NB4 (cell line): ENCODE measurements around the gene SEMA3G.

Experiments
- MYC ChIP-seq: IDR thresholded peaks from 2 replicates; pipeline ENCODE4 v1.6.1; 2011; ENCODE audit warnings: low read depth, low read length
- POLR2A ChIP-seq: IDR thresholded peaks from 2 replicates; pipeline ENCODE4 v1.6.1; 2011; ENCODE audit warnings: mild to moderate bottlenecking; ENCODE audit not compliant: insufficient read length; ENCODE audit errors: extremely low read depth
- TF ChIP-seq, protein P1 (sequence below): IDR thresholded peaks from one replicate; pipeline ENCODE4 v1.5.1; 2012; ENCODE audit warnings: low read depth, low read length

DNA sequence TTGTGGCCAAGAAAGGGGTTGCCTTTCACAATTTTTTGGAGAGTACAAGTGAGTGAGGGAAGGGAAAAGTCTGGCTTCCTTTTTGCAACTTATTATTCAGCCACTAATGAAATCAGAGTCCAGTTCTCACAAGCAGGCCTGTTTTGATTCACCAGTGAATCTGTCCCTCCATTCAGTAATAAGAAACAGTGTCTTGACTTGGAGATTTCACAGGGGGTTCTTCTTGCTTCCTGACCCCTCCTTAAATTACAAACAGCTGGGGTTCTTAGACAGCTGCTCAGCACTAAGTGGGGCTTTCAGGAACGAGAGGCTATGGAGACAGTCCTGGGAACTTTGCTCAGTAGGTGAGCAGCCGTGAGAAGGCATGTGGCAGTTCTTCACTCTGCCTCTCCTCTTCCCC, 24.5 kb downstream of the SEMA3G start:
- TF ChIP-seq, protein P1, sequence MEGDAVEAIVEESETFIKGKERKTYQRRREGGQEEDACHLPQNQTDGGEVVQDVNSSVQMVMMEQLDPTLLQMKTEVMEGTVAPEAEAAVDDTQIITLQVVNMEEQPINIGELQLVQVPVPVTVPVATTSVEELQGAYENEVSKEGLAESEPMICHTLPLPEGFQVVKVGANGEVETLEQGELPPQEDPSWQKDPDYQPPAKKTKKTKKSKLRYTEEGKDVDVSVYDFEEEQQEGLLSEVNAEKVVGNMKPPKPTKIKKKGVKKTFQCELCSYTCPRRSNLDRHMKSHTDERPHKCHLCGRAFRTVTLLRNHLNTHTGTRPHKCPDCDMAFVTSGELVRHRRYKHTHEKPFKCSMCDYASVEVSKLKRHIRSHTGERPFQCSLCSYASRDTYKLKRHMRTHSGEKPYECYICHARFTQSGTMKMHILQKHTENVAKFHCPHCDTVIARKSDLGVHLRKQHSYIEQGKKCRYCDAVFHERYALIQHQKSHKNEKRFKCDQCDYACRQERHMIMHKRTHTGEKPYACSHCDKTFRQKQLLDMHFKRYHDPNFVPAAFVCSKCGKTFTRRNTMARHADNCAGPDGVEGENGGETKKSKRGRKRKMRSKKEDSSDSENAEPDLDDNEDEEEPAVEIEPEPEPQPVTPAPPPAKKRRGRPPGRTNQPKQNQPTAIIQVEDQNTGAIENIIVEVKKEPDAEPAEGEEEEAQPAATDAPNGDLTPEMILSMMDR, result no peak
- no peak for TF ChIP-seq POLR2A
- TF ChIP-seq MYC, result no peak
